CD1c-positive myeloid dendritic cell (primary cell): ENCODE results near the gene WIPF2.

Source experiments
- DNase-seq: peaks from one replicate; pipeline ENCODE4 v3.0.0-alpha.2; 2016; ENCODE audit errors: extremely low spot score

WIPF2 gene

GRCh38 chr17:40218740-40219593 lies at the start of gene WIPF2:
Gene WIPF2, plus strand, starts transcription at chr17:40219304. Its CDS starts 37,156 bp downstream, at chr17:40256460.
- DNase-seq, result peak; percentile 98

- no peak for DNase-seq
These were observed 48.8 kb upstream of the WIPF2 start for GRCh38 chr17:40170325-40170724.

GRCh38 chr17:40171750-40172149 lies 47.4 kb upstream of the WIPF2 start:
- no peak for DNase-seq

- no peak for DNase-seq
These were observed 45.9 kb upstream of the WIPF2 start for GRCh38 chr17:40173091-40173777.

GRCh38 chr17:40173778-40174135 lies 45.3 kb upstream of the WIPF2 start:
- DNase-seq, result no peak

GRCh38 chr17:40174514-40174913 lies 44.6 kb upstream of the WIPF2 start:
- no peak for DNase-seq

GRCh38 chr17:40175928-40176753 lies 43.0 kb upstream of the WIPF2 start:
- DNase-seq, result no peak

GRCh38 chr17:40176754-40177110 lies 42.4 kb upstream of the WIPF2 start:
- no peak for DNase-seq

GRCh38 chr17:40177275-40177874 lies 41.7 kb upstream of the WIPF2 start, which contains the start of gene RAPGEFL1:
Gene RAPGEFL1, plus strand, starts transcription at chr17:40177470. Its CDS starts 392 bp downstream, at chr17:40177862.
- DNase-seq, result peak; percentile 87

GRCh38 chr17:40178021-40178601 lies 41.0 kb upstream of the WIPF2 start:
- no peak for DNase-seq

GRCh38 chr17:40178660-40179059 lies 40.4 kb upstream of the WIPF2 start:
- no peak for DNase-seq

GRCh38 chr17:40179923-40180659 lies 39.0 kb upstream of the WIPF2 start:
- peak; percentile 26 for DNase-seq

- no peak for DNase-seq
These were observed 38.4 kb upstream of the WIPF2 start for GRCh38 chr17:40180694-40181093.

GRCh38 chr17:40181205-40181604 lies 37.9 kb upstream of the WIPF2 start:
- DNase-seq, result no peak

GRCh38 chr17:40182606-40183005 lies 36.5 kb upstream of the WIPF2 start:
- DNase-seq, result no peak

- no peak for DNase-seq
These were observed 31.9 kb upstream of the WIPF2 start for GRCh38 chr17:40187238-40187637.

GRCh38 chr17:40188694-40189093 lies 30.4 kb upstream of the WIPF2 start:
- no peak for DNase-seq

GRCh38 chr17:40190197-40191021 lies 28.7 kb upstream of the WIPF2 start:
- no peak for DNase-seq

GRCh38 chr17:40191237-40192208 lies 27.6 kb upstream of the WIPF2 start:
- peak; percentile 63 for DNase-seq
